Osteoblast (primary cell): Measurements from ENCODE around the gene NR5A2. TPM values are rescaled to one million over a fixed set of nuclear protein-coding genes. Genes with fewer than 3 reads are reported as not detected.

Experiments used
- DNase-seq: peaks from one replicate; pipeline ENCODE4 v3.0.0; 2011; ENCODE audit warnings: low spot score, mixed read lengths; ENCODE audit not compliant: insufficient read length; ENCODE audit errors: missing footprints
- H2AFZ ChIP-seq: 2 replicates; pipeline ENCODE4 v1.6.0; 2011; ENCODE audit warnings: mild to moderate bottlenecking, low read length
- H3K27ac ChIP-seq: 2 replicates; pipeline ENCODE4 v1.5.1; 2011; ENCODE audit warnings: mild to moderate bottlenecking, low read depth, low read length, moderate library complexity
- H3K27me3 ChIP-seq: 2 replicates; pipeline ENCODE4 v1.6.0; 2012; ENCODE audit warnings: mild to moderate bottlenecking, control low read depth, inconsistent platforms, low read length, moderate library complexity; ENCODE audit not compliant: insufficient read depth
- H3K36me3 ChIP-seq: 2 replicates; pipeline ENCODE4 v1.5.1; 2011; ENCODE audit warnings: mild to moderate bottlenecking, low read length, control low read depth, moderate library complexity; ENCODE audit not compliant: insufficient read depth
- H3K4me1 ChIP-seq: 2 replicates; pipeline ENCODE4 v1.5.1; 2011; ENCODE audit warnings: mild to moderate bottlenecking, low read length, control low read depth, moderate library complexity; ENCODE audit not compliant: insufficient read depth
- H3K4me2 ChIP-seq: 2 replicates; pipeline ENCODE4 v1.6.0; 2011; ENCODE audit warnings: mild to moderate bottlenecking, low read length; ENCODE audit not compliant: insufficient read depth
- H3K4me3 ChIP-seq: fragments of 200-600 bp; sonication (generic); 3 replicates; pipeline ENCODE4 v1.5.1; 2012; ENCODE audit warnings: mild to moderate bottlenecking, low read length, inconsistent platforms; ENCODE audit not compliant: insufficient read depth
- H3K79me2 ChIP-seq: 2 replicates; pipeline ENCODE4 v1.6.0; 2012; ENCODE audit warnings: mild to moderate bottlenecking, low read length, control low read depth, inconsistent platforms; ENCODE audit not compliant: insufficient read depth
- H3K9me3 ChIP-seq: 2 replicates; pipeline ENCODE4 v1.5.1; 2011; ENCODE audit warnings: low read depth, low read length, control low read depth
- H4K20me1 ChIP-seq: 2 replicates; pipeline ENCODE4 v1.6.0; 2012; ENCODE audit warnings: mild to moderate bottlenecking, low read length, control low read depth; ENCODE audit not compliant: insufficient read depth
- total RNA-seq: library from RNA; depleted of rRNA; stranded (reverse); fragments of >200 nt; gene quantifications from 2 replicates; pipeline ENCODE4 v1.2.3, GENCODE V29; 2012
- TF ChIP-seq, protein P1 (sequence below): IDR thresholded peaks from 2 replicates; pipeline ENCODE4 v1.5.1; 2011; ENCODE audit warnings: mild to moderate bottlenecking, low read depth, low read length, moderate library complexity; ENCODE audit errors: extremely low read depth

NR5A2 gene
- total RNA-seq, 1 donor: not detected

DNA sequence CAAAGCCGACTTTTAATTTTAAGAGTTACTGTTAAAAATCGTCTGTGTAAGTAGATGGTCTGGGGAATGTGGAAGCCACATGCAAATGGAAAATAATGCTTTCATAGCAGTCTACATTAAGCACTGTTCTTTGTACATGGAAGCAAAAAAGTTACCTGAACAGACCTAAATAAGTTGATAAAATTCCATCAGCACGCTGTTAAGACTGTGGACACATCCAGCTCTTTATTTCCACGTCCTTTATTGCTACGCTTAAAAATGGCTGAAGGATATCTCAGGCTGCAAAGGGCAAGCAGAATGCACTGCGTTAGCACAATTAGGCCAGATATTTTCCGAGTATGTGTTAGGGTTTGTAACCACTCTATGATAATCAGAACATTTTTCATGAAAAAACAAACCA lies 22.3 kb downstream of the NR5A2 start:
- H3K4me2 ChIP-seq: no peak overlapping the region
- H3K27me3 ChIP-seq: peaks cover 24% of the 10 kb centered on the region
- no peaks in the 10 kb centered on the region for H3K36me3 ChIP-seq
- no peak for DNase-seq
- H3K9me3 ChIP-seq: no peaks in the 10 kb centered on the region
- H3K27ac ChIP-seq: no peak overlapping the region
- H4K20me1 ChIP-seq: no peaks in the 10 kb centered on the region
- H2AFZ ChIP-seq: no peak overlapping the region
- H3K4me1 ChIP-seq: no peaks in the 10 kb centered on the region
- no peak overlapping the region for H3K4me3 ChIP-seq
- TF ChIP-seq, protein P1, sequence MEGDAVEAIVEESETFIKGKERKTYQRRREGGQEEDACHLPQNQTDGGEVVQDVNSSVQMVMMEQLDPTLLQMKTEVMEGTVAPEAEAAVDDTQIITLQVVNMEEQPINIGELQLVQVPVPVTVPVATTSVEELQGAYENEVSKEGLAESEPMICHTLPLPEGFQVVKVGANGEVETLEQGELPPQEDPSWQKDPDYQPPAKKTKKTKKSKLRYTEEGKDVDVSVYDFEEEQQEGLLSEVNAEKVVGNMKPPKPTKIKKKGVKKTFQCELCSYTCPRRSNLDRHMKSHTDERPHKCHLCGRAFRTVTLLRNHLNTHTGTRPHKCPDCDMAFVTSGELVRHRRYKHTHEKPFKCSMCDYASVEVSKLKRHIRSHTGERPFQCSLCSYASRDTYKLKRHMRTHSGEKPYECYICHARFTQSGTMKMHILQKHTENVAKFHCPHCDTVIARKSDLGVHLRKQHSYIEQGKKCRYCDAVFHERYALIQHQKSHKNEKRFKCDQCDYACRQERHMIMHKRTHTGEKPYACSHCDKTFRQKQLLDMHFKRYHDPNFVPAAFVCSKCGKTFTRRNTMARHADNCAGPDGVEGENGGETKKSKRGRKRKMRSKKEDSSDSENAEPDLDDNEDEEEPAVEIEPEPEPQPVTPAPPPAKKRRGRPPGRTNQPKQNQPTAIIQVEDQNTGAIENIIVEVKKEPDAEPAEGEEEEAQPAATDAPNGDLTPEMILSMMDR: no peak
- H3K79me2 ChIP-seq: no peaks in the 10 kb centered on the region

DNA sequence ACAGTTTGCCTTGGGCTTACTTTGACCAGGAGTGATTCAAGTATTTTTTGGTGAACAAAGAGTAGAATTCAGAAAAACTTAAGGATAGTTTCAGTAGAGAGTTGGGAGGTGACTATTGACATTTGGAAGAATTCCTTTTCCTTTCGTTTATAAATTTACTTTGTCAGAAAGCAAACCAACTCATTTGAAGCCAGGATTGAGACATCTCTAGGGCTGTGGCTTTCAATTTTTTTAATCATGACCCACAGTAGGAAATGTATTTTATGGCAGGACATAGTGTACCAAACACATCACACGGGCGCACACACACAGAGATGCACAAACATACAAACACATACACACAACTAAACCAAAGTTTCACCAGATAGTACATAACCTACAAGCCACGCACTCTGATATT lies 24.1 kb downstream of the NR5A2 start:
- H3K4me3 ChIP-seq: no peak overlapping the region
- H3K9me3 ChIP-seq: no peaks in the 10 kb centered on the region
- H4K20me1 ChIP-seq: no peaks in the 10 kb centered on the region
- no peak overlapping the region for H2AFZ ChIP-seq
- no peaks in the 10 kb centered on the region for H3K36me3 ChIP-seq
- H3K27ac ChIP-seq: no peak overlapping the region
- no peak overlapping the region for H3K4me2 ChIP-seq
- no peak for DNase-seq
- peaks cover 6% of the 10 kb centered on the region for H3K27me3 ChIP-seq
- TF ChIP-seq, protein P1: no peak
- no peaks in the 10 kb centered on the region for H3K4me1 ChIP-seq
- no peaks in the 10 kb centered on the region for H3K79me2 ChIP-seq

DNA sequence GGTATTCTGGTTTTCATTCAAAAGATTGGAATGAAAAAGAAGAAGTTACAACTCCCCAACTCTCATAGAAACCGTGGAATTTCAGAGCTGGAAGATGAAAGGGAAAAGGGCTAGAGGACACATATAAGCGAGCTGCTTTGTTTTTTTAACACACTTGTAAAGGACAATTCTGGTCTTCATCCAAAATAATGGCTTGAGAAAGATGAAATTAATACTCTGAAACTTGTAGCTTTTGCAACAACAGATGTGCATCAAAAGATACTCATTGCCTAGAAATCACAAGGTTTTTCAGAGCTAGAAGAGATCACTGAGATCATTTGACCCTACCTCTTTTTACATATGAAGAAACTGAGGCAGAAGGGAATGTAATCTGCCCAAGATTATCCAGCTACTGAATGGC lies 25.6 kb downstream of the NR5A2 start:
- H3K36me3 ChIP-seq: no peaks in the 10 kb centered on the region
- DNase-seq: no peak
- H3K27me3 ChIP-seq: no peaks in the 10 kb centered on the region
- no peaks in the 10 kb centered on the region for H3K4me1 ChIP-seq
- TF ChIP-seq, protein P1: no peak
- no peak overlapping the region for H3K4me2 ChIP-seq
- H3K9me3 ChIP-seq: no peaks in the 10 kb centered on the region
- no peaks in the 10 kb centered on the region for H3K79me2 ChIP-seq
- H2AFZ ChIP-seq: no peak overlapping the region
- no peak overlapping the region for H3K27ac ChIP-seq
- H3K4me3 ChIP-seq: no peak overlapping the region
- no peaks in the 10 kb centered on the region for H4K20me1 ChIP-seq

DNA sequence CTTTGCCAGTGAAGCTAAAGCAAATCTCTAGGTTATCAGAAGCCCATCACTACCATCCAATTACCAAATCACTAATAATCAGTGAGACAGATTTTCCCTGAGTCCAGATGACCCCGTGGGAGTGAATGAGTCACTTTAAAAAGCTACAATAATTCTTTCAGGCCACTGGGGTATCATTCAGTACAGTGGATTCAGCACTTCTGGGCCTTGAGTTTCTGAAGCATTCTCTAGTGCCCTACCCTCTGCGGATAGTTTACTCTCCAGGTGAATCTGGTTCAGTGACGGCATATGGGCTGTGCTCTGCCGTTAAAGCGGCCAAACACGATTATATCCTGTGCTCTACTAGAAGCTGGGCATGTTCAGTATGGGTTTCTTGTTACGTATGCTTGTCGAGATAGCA lies 26.1 kb downstream of the NR5A2 start:
- DNase-seq: no peak
- no peak overlapping the region for H2AFZ ChIP-seq
- no peaks in the 10 kb centered on the region for H4K20me1 ChIP-seq
- no peak overlapping the region for H3K4me2 ChIP-seq
- no peaks in the 10 kb centered on the region for H3K4me1 ChIP-seq
- no peaks in the 10 kb centered on the region for H3K27me3 ChIP-seq
- H3K27ac ChIP-seq: no peak overlapping the region
- H3K4me3 ChIP-seq: no peak overlapping the region
- H3K36me3 ChIP-seq: no peaks in the 10 kb centered on the region
- no peaks in the 10 kb centered on the region for H3K9me3 ChIP-seq
- TF ChIP-seq, protein P1: no peak
- no peaks in the 10 kb centered on the region for H3K79me2 ChIP-seq
